Sigmoid colon (tissue), 3 donors: ENCODE data around the gene THOC6.

Experiments used
- CTCF ChIP-seq, 4 experiments: fragments of 450-650 bp in 3 of 4; fragments of 200-600 bp in 1 of 4; IDR thresholded peaks; one replicate each; pipeline ENCODE4 v1.5.1; 2016 to 2019; ENCODE audit warnings: antibody characterized with exemption in 4 of 4, mild to moderate bottlenecking in 3 of 4, moderate library complexity in 2 of 4
- POLR2A ChIP-seq, 2 donors: fragments of 450-650 bp; IDR thresholded peaks; one replicate each; pipeline ENCODE4 v1.6.1; 2016; ENCODE audit warnings: antibody characterized with exemption in 2 of 2, mild to moderate bottlenecking in 2 of 2, moderate library complexity in 2 of 2

DNA sequence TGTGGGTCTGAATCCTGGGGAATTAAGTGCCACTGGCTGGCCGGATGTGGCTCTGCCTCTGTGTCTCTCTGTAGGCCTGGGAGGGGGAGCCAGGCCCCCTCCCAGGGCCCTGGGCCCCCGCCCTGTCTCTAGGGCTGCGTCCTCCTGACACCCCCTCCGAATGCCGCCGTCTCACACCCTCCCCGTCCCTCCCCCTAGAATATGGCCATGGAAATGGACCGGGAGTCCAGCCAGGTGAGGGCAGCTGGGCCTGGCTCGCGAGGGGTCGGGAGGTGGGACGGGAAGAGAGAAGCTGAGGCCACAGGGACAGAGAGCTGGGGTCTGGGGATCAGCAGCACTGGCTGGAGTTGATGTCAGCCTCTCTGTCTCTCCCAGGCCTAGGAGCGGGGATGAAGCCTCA lies 27.5 kb upstream of the THOC6 start:
- TF ChIP-seq CTCF (IDR thresholded peaks at IDR 0.05) (no peak), POLR2A (IDR thresholded peaks at IDR 0.05) (no peak)
